GM19240 (cell line): ENCODE measurements around the gene SMAD1.

ENCODE experiments used
- DNase-seq: peaks from one replicate; pipeline ENCODE4 v3.0.0; 2011; ENCODE audit warnings: low spot score; ENCODE audit not compliant: insufficient read length

Gene SMAD1

DNA sequence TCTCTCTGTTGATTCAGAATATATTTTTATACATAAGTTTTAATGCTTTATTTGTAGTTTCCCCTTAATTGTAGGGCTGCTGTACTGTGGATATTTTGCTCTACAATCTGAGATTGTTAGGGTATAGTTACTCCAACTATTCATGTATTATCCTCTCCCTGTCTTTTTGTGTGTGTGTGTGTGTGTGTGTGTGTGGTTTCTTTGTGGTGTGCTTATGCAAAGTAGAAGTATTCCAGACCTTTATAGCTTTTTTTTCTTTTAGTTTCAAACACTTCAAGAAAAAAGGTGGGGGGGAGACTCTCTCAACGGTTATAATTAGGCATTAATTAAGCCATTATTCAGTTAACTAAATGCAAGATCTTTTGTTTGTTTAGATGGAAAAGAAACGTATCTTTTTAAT lies 6.7 kb downstream of the SMAD1 start:
- no peak for DNase-seq

DNA sequence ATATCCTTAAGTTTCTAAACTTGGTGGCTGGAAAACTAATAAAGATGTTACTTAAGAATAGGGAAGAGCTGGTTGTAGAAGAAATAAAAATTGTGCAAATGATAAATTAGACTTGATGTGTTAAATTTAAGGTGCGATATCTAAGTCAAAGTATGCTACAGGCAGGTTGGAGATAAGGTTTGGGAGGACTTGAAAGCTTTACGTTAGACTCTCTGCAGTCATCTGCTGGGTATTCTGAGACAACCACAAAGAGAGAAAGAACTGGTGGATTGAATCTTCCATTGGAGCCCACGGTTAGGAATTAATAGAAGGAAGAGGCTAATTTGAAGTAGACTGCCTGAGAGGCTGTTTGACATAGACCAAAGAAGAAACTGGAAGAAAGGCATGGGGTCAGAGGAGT lies 7.9 kb downstream of the SMAD1 start:
- DNase-seq, result no peak

DNA sequence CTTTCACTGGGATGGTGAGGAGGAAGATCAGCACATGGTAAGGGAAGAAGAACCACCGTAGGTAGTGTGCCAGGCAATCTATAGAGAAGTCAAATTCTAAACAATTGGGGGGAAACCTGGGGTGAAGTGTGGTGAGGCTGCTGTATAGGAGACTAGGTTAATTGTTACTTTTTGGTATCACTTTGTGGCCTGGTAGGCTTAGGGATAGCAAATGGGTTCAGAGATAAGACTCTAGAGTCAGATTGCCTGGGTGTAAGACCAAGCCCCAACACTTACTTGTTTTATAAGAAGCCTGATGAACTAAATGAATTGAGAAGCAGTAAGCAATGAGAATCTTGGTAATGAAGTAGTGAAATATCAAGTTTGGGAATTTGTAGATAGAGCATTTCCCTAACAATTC lies 8.7 kb downstream of the SMAD1 start:
- DNase-seq, result no peak

DNA sequence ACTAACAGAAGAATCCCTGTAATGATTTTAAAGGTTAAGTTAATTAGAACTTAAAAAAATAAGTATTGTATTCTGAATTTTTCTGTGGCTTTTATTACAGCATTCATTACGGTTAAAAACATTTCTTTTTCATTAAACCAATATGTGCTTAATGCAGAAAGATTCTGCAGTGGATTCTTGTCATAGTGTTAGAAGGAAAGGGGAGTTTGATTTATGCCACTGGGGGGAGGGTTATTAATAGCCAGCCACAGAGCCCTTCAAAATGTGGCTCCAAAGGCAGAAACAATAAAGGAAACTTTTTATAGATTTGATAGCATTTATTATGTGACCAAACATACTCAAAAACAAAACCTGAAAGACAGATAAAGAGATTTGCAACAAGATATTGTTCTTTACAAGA lies 9.1 kb downstream of the SMAD1 start:
- no peak for DNase-seq

DNA sequence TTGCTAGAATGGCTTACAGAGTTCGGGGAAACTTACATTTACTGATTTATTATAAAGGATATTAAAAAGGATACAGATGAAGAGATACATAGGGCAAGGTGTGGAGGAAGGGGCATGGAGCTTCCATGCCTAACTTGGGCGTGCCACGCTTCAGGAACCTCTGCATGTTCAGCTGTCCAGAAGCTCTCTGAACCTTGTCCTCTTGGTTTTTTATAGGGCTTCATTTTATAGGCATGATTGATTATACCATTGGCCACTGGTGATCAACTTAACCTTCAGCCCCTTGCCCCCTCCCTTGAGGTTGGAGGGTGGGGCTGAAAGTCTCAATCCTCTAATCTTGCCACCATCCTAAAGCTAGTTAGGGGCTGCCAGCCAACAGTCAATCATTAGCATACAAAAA lies 10.7 kb downstream of the SMAD1 start:
- no peak for DNase-seq

DNA sequence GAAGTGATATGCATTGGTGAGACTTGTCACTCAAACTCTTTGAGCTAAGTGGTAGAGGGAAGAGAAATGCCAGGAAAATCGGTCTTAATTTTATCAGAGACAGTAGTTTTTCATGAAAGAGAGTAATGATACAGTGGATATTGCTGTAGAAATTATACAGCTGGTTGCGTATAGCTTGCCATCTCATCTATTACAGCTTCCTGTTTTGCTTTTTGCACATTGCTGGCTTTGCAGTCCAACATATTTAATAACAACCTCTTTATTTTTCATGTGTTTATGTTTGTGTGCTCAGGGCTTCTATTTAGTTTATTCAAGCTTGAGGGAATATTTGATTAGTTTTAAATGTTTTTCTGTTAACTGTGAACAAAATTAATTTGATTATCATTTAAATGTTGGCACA lies 11.5 kb downstream of the SMAD1 start:
- no peak for DNase-seq

DNA sequence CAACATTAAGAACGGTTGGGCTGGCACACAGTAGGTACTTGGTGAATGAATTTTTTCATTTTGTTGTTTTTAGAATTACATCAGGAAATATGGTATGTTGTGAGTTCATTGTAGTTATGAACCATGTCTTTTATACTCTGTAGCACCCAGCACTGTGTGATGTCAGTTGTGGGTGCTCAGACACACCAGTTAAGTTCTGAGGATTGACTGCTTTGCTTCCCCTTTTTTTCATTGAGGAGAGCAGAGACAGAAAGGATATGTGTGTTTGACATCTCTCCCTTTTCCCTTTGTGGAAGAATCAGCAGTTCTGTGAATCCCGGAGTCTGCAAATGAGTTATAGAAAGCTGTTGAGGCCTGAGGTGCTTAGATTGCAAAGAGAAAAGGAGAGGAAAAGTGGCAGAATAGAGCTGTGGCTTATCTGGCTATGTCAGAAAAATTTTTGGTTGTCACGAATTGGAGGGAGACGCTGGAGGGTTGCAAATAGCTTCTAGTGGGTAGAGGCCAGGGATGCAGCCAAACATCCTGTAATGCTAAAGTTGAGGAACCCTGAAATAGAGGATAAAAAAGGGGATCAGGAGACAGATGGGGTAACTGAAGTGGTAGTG lies 13.1 kb downstream of the SMAD1 start:
- no peak for DNase-seq

DNA sequence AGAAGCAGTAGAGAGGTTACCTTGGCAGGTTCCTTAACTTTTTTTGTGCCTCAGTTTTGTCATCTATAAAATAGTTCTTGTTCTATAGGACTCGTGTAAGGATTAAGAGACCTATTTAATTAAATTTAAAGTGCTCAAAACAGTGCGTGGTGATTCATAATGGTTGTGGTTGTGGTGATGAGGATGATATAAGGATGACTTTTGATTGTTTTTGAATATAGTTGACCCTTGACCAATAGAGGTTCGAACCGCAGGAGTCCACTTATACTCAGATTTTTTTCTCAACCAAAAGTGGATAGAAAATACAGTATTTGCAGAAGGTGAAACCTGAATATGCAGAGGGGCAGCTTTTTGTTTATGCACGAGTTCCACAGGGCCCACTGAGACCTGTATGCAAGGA lies 14.6 kb downstream of the SMAD1 start:
- no peak for DNase-seq

DNA sequence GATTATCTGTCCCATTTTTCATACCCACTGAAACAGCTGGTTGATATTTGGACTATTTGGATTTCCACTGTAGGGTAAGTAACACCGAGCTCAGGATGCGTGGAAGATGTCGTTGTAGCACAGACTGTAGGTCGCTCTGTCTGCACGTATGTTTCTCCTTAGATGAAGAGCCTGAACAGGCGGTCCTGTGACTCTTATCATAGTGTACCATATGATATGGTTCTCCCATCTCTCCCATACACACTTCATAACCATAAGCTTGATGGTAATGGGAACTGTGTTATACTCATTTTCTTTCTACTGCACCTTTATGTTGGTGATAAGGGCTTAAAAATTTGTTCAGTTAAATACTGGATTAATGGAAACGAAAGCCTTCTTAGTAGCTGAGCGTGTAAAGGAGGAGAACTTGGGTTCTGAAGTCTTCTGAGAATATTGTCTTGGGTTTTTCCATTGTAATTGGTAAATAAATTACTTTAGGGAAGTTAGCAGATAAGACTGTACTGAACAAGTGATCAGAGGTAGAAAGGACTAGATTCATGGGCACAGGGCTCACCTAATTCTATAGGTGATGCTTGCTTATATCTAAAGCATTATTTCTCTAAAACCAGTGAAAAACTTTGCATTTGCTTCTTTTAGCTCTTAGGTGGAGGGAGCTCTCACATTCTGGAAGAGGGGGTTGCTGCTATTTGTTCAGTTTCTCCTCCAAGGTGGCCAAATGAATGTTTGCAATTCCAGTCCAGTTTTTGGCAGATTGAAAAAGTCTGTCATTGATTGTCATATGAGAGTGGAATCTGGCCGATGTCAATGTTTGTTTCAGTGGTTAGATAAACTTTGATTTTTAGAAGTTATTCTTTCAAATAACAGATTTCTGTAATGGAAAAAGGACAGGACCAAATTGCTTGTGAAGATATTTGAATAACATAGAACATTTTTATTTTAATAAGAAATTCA lies 15.8 kb downstream of the SMAD1 start:
- DNase-seq, result no peak

DNA sequence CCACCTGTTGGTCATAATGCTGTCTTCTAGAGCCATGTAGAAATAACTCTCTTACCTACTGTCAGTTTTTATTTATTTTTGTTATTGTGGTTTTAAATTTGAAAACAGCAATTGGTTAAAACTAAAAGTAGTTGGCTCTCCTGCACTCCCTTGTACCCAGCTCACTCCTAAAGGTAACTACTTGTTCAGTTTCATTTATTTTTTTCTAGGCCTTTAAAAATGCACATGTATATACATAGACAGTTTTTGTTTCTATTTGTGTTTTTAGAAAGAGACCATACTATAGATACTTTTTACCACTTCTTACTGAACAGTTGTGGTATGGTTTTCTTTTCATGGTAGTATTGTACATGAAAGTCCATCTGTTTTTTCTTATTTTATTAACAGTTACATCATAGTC lies 16.8 kb downstream of the SMAD1 start:
- DNase-seq, result no peak

DNA sequence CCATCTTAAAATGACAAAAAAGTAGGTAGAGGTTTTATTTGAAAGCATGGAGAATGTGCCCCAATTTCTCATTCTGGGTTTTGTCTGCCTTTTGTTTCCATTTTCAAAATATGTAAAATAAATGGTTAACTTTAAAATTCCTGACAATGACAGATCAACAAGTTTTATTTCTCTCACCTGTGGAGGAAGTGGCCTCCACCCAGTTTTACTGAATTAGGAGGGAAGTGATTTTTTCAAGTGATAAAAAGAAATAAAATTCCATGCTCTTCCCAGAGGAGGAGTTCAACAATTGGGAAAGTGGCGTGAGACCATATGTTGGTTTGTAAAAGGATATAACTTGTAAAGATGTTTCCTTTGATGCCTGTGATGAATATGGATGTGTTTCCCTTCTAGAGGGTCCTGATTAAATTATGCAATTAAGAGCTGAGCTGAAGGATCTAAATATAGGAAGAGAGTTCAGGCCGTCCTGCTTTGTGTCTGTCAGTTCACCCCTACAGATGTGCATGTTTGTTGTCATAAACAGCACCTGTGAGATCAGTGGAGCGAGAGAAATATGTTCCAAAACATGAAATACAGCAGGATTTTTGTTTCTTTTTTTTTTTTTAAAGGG lies 19.5 kb downstream of the SMAD1 start:
- no peak for DNase-seq

DNA sequence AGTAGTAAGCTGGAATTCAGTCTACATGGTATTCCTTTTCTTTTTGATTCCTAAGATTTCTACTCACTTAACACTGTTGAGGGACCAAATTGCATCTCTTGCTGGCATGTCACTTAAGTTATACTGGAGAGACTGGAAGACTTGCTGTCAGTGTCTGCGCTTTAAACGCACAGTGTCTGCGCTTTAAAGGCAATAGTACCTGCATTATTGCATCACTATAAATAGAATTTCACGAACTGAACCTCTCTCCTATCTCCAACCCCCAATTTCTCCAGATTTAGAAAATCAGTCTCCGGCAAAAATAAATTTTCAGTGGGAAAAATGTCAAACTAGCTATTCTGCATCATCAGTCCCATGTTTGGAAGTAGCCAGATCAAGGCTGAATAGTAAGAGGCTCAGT lies 21.2 kb downstream of the SMAD1 start:
- DNase-seq, result no peak

DNA sequence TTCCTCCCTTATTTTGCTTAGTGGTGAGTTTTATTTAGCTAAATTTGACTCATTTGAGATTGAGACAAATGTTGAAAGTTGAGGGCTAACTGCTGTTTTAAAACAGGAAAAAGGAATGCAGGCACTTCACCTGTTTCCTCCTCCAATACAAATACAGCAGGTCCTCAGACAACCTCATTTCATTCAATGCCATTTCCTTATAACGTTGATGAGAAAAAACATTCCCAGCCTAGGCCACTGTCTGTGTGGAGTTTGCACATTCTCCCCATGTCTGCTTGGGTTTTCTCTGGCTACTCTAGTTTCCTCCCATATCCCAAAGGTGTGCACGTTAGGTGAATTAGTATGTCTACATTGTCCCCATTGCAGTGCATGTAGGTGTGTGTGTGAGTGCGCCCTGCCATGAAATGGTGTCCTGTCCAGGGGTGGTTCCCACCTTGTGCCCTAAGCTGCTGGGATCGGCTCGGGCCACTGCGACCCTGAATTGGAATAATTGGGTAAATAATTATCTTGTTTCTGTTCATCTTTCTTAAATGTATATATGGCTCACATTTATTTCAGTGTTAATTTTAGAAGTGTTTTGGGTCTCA lies 21.9 kb downstream of the SMAD1 start:
- no peak for DNase-seq

DNA sequence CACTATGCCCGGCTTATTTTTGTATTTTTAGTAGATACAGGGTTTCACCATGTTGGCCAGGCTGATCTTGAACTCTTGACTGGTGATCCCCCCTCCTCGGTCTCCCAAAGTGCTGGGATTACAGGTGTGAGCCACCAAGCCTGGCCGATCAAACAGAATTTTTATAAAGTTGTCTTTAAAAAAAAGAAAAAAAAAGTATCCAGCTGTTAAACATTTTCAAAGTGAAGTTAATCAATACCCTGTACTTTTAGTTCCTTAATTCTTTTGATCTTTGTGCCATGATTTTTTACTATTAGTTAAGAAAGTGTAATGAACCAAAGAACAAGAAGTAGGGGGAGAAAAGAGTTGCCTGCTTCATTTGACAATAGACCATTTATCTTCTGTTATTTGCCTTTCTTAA lies 24.3 kb downstream of the SMAD1 start:
- no peak for DNase-seq

DNA sequence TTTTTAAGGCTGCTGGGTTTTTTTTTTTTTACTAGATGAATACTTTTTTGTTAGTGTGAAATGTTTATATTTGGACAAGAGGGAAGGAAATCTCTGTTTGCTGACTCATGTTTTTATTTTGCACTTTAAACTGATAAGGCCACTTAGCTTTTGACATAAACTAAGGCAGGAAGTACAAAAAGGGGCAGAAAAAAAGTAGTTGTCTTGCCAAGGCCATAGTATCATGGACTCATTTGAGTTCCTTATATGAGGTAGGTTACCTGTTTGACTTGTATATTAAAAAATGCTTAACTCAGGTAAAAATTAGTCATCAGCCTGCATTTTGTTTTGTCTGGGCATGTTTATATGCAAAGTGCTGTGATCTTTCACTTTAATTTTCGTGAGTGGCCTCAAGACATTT lies 26.0 kb downstream of the SMAD1 start:
- no peak for DNase-seq

DNA sequence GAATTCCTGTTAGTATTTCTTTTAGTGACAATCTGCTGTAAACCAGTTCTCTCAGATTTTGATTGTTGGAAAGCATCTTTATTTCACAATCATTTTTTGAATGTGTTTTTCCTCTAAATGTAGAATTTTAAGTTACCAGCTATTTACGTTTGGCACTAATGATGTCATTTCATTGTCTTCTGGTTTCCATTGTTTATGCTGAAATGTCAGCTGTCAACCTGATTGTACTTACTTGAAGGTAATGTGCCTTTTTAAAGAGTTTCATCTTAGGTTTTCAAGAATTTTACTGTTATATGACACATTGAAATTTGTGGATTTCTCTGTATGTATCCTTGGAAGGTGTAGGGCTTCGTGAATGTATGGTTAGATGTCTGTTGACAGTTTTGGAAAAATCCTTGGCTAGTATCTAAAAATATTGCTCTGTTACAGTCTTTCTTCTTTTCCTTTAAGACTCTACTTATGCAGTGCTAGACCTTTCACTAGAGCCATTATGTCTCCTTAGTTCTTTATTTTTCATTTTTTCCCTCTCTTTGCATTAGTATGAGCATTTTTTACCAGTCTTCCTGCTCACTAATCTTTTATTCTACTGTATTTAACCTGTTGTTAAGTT lies 30.4 kb downstream of the SMAD1 start:
- DNase-seq, result no peak

DNA sequence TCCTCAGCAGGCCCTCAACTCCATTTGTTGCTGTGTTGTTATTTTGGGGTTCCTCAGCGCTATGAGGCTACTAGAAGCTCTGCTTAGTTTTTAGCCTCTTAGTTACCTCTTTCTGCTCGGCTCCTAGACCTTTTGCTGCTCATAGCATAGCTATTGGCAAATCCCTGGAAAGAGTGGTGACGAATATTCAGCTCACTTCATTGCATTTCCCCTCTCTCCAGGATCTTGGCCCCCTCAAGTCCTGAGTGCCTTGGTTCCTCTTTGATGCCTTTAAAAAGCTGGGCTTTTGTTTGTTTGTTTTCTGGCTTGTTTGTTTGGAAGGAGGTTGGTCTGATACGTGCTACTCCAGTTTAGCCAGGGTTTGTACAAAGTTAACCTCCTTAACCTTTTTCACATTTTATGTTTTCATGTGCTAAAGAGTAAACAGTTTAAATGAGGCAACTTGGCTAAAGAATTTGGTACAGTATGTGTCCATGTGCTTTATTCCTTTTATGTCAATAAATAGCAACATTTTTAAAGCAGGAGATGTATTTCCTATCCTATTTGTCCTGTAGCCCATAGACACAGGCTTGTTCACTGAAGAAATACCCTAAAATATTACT lies 31.5 kb downstream of the SMAD1 start:
- no peak for DNase-seq

DNA sequence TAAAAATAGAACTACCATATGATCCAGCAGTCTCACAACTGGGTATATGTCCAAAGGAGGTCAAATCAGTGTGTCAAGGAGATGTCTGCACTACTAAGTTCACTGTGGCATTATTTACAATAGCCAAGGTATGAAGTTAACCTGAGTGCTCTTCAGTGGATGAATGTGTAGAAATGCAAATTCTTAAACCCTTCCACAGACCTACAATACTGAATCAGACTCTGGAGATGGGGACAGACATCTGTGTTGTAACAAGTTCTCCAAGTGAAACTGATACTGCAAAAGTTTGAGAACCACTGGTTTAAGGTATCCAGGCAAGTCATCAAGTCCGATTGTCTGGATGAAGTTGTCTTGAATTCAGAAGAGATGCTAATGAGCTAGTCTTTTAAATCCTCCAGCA lies 38.5 kb downstream of the SMAD1 start:
- no peak for DNase-seq

DNA sequence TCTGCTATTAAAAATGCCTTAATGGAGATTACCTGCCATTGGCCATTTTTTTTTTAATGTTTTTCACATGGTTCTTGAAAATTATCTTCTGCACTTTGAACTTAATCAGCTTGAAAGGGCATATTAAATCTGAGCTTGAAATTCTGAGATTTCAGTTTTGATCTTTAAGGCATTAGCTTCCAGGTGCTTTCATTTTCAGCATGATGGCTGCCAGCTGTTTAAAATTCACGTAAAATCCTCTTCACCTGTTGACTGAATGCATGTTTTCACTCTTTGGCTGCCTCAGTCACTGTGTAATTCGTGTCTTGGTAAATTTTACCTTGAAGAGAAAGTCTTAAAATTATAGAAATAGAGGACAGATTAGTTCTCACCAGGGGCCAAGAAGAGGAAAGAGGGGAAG lies 39.6 kb downstream of the SMAD1 start:
- no peak for DNase-seq

DNA sequence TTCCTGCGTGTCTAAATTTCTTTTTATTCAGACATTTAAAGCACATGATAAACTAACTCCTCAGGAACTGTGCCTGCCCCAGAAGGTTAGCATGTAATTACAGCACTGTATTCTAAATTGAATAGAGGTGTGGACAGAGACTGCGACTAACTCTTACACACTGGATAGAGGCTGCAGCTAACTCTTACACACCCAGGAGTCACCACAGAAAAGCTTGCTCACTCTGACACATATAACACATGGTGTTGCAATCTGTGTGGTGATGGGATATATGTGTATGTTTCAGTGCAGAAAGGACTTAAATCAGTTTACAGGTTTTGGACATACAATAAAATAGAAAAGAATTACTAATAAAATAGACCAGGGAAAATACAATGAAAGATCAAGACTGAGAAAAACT lies 41.5 kb downstream of the SMAD1 start:
- DNase-seq, result no peak

DNA sequence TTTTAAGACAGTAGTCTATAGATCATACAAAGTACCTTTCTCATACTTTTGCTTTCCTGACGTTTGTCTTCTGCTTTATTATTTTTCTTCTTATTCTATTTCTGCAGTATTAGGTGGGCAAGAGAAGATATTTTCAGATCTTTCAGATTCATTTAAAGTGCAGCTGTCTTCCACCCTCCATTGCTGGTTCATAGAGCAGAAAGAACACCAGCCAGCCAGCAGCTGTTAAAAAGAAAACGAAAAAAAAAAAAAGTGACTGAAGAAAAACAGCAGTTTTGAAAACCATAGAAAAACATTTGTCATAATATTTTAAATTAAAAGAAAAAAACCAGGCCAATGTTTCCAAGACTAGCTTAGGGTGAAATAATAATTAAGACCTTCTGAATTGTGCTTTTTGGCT lies 42.9 kb downstream of the SMAD1 start:
- no peak for DNase-seq
